Colonic mucosa (tissue), 4 donors: ENCODE measurements around the gene PYHIN1. TPM values are rescaled to one million over a fixed set of nuclear protein-coding genes. Genes with fewer than 3 reads are reported as not detected.

Source experiments
- DNase-seq: peaks from one replicate; pipeline ENCODE4 v3.0.0-alpha.2; 2020
- H3K27ac ChIP-seq: fragments of 200-600 bp; one replicate; pipeline ENCODE4 v1.8.0; 2021
- H3K27me3 ChIP-seq: fragments of 200-600 bp; one replicate; pipeline ENCODE4 v1.8.0; 2021
- H3K36me3 ChIP-seq: fragments of 200-600 bp; one replicate; pipeline ENCODE4 v1.8.0; 2021
- H3K4me1 ChIP-seq: fragments of 200-600 bp; one replicate; pipeline ENCODE4 v1.8.0; 2021; ENCODE audit warnings: mild to moderate bottlenecking
- H3K4me3 ChIP-seq: fragments of 200-600 bp; one replicate; pipeline ENCODE4 v1.8.0; 2021
- H3K9ac ChIP-seq, 2 donors: one replicate each; pipeline ENCODE4 v1.7.0; 2013; ENCODE audit warnings: control low read depth in 2 of 2, low read depth in 2 of 2, low read length in 2 of 2
- H3K9me3 ChIP-seq: fragments of 200-600 bp; one replicate; pipeline ENCODE4 v1.8.0; 2021
- CTCF ChIP-seq: fragments of 200-600 bp; IDR thresholded peaks from one replicate; pipeline ENCODE4 v1.8.0; 2022; ENCODE audit warnings: antibody characterized with exemption, mild to moderate bottlenecking
- intact Hi-C: fragments of 100-400 bp; cut with DNase I; formaldehyde crosslinking; loops from one replicate; pipeline ENCODE4 v1.14.1; 2022
- total RNA-seq, 2 donors: library from RNA; stranded (reverse); fragmentation: NEBNext Ultra II Directional in 1 of 2; extraction: Animal tissue kit (Norgen Biotek cat#: 25700) in 1 of 2; gene quantifications; one replicate each; pipeline ENCODE4 v1.2.1, GENCODE V29; 2021
- donor health status: healthy.
- donor health status: DM: no; HTN: no; CAD: no.
- donor health status: DM: no; HTN: no; CAD: no.

Gene PYHIN1
- total RNA-seq, 2 donors from 2014 or later: 0.61 to 0.86 TPM

GRCh38 chr1:158924677-158925076 is 6.7 kb upstream of the PYHIN1 start:
- Histone ChIP-seq H3K27ac (no peak overlapping the region), H3K36me3 (no peaks in the 10 kb centered on the region), H3K9me3 (no peaks in the 10 kb centered on the region), H3K9ac (no peak overlapping the region), H3K4me1 (no peaks in the 10 kb centered on the region), H3K4me3 (no peak overlapping the region), H3K27me3 (no peaks in the 10 kb centered on the region)
- TF ChIP-seq CTCF: no peak
- DNase-seq: no peak
- intact Hi-C loops: no loop called here

- Histone ChIP-seq H3K9me3 (no peaks in the 10 kb centered on the region), H3K36me3 (no peaks in the 10 kb centered on the region), H3K27me3 (no peaks in the 10 kb centered on the region), H3K27ac (no peak overlapping the region), H3K9ac (no peak overlapping the region), H3K4me1 (no peaks in the 10 kb centered on the region), H3K4me3 (no peak overlapping the region)
- intact Hi-C loops: no loop called here
- no peak for TF ChIP-seq CTCF
- DNase-seq: no peak
These were observed 848 bp upstream of the PYHIN1 start for GRCh38 chr1:158930504-158930903.

- H3K27ac ChIP-seq: no peak overlapping the region
- H3K9me3 ChIP-seq: no peaks in the 10 kb centered on the region
- no peak for DNase-seq
- H3K4me1 ChIP-seq: no peaks in the 10 kb centered on the region
- no peaks in the 10 kb centered on the region for H3K27me3 ChIP-seq
- intact Hi-C loops: no loop called here
- no peak overlapping the region for H3K9ac ChIP-seq
- H3K4me3 ChIP-seq: no peak overlapping the region
- H3K36me3 ChIP-seq: no peaks in the 10 kb centered on the region
- TF ChIP-seq CTCF: no peak
These were observed 819 bp downstream of the PYHIN1 start for GRCh38 chr1:158932171-158932570.

- H3K4me1 ChIP-seq: no peaks in the 10 kb centered on the region
- no peak overlapping the region for H3K27ac ChIP-seq
- DNase-seq: no peak
- no peak for TF ChIP-seq CTCF
- H3K4me3 ChIP-seq: no peak overlapping the region
- H3K9me3 ChIP-seq: no peaks in the 10 kb centered on the region
- H3K36me3 ChIP-seq: no peaks in the 10 kb centered on the region
- no peak overlapping the region for H3K9ac ChIP-seq
- H3K27me3 ChIP-seq: no peaks in the 10 kb centered on the region
- intact Hi-C loops: no loop called here
These were observed 2.3 kb downstream of the PYHIN1 start for GRCh38 chr1:158933621-158934020.

DNA sequence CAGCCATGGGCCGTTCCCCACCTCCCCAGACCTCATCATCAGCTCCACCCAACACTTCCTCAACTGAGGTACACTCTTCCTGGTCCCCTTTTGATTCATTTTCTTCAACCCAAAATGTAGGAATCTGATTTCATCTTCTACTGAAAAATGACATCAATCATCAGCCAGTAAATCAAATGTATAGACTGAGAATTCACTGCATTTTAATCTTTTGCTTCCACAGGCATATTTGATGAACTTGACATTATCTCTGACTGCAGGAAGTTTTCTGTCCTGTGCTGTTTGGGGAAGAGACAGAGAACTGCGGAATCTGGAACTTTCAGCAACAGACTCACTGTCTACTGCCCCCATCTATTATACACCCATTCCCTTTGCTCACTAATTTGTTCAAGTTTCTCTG is 7.8 kb downstream of the PYHIN1 start:
- Histone ChIP-seq H3K9me3 (no peaks in the 10 kb centered on the region), H3K4me3 (no peak overlapping the region), H3K4me1 (no peaks in the 10 kb centered on the region), H3K27ac (no peak overlapping the region), H3K27me3 (no peaks in the 10 kb centered on the region), H3K9ac (no peak overlapping the region), H3K36me3 (no peaks in the 10 kb centered on the region)
- no peak for DNase-seq
- intact Hi-C loops: no loop called here
- no peak for TF ChIP-seq CTCF

DNA sequence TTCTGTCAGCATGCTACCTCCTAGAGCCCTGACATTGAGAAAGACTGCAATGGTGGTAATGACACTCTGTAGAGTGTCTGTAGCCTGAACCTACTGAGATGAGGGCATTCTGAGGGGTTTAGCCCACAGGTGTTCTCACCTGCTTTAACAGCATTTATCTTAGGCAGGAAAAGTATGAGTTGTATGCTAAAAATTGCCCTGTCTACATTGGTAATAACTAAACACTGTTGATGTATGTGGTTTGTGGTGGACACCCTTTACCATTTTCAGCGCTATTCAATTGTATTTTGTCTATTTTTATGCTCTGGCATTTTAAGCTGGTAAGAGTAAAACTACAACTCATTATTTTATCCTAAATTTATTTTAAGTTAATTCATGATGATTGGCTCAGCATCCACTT is 10.0 kb downstream of the PYHIN1 start:
- Histone ChIP-seq H3K27me3 (no peaks in the 10 kb centered on the region), H3K9me3 (no peaks in the 10 kb centered on the region), H3K9ac (no peak overlapping the region), H3K4me1 (no peaks in the 10 kb centered on the region), H3K36me3 (no peaks in the 10 kb centered on the region), H3K27ac (no peak overlapping the region), H3K4me3 (no peak overlapping the region)
- no peak for DNase-seq
- intact Hi-C loops: no loop called here
- no peak for TF ChIP-seq CTCF
